ENCODE results near the gene FFAR2. TPM values are rescaled to one million over a fixed set of nuclear protein-coding genes. Genes with fewer than 3 reads are reported as not detected.
"Not testable (repeated sequence)": the region's sequence is repeated elsewhere in the genome, so short reads cannot be mapped to it uniquely, and the experiment has no call there.

FFAR2 gene
- total RNA-seq, 1 donor from 2014 or later, result 1.9 TPM

DNA sequence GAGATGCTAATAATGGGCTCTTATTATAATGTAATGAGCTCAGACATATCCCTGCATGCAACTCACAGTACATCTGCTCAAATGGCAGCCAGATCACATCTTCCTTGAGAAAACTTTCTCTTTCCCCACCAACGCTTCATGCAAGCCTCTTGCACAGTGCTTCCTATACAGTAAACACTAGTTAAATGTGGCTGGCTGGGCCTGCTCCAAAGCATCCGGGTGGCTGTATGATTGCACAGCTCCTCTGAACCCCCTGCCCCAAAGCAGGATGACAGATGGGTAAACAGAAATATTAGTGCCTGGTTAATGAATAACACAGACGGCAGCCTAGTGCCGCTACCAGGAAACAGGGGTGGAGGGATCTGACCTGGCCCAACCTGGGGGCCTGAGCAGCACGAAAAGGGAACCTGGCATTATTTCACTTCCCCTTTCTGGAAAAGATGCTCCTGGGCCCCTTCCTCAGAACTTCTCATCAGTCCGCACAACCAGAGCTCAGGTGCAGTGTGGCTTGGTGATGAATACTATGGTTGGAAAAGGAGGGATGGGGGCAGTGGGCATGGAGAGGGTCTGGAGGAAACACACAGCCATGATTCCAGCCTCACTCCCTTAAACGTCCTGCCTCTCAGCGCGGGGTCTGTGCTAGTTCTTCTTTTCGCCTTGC is 10.8 kb downstream of the FFAR2 start:
- TF ChIP-seq, protein P1, sequence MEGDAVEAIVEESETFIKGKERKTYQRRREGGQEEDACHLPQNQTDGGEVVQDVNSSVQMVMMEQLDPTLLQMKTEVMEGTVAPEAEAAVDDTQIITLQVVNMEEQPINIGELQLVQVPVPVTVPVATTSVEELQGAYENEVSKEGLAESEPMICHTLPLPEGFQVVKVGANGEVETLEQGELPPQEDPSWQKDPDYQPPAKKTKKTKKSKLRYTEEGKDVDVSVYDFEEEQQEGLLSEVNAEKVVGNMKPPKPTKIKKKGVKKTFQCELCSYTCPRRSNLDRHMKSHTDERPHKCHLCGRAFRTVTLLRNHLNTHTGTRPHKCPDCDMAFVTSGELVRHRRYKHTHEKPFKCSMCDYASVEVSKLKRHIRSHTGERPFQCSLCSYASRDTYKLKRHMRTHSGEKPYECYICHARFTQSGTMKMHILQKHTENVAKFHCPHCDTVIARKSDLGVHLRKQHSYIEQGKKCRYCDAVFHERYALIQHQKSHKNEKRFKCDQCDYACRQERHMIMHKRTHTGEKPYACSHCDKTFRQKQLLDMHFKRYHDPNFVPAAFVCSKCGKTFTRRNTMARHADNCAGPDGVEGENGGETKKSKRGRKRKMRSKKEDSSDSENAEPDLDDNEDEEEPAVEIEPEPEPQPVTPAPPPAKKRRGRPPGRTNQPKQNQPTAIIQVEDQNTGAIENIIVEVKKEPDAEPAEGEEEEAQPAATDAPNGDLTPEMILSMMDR (IDR thresholded peaks at IDR 0.05; ENCODE audit: unreplicated experiment), result no peak
- no peaks in the 10 kb centered on the region for H3K36me3 Mint-ChIP-seq (ENCODE audit: insufficient read depth)
- no peaks in the 10 kb centered on the region for H3K27me3 Mint-ChIP-seq
- peak overlapping the region; percentile 48 for H3K4me3 Mint-ChIP-seq (ENCODE audit: low read depth)
- H3K27ac Mint-ChIP-seq, result peak overlapping the region; percentile 94
- H3K4me1 Mint-ChIP-seq (ENCODE audit: low read depth), result peaks cover 32% of the 10 kb centered on the region
- no peaks in the 10 kb centered on the region for H3K9me3 Mint-ChIP-seq (ENCODE audit: low read depth)
- peak; percentile 16 for DNase-seq (ENCODE audit: low spot score, unreplicated experiment)

DNA sequence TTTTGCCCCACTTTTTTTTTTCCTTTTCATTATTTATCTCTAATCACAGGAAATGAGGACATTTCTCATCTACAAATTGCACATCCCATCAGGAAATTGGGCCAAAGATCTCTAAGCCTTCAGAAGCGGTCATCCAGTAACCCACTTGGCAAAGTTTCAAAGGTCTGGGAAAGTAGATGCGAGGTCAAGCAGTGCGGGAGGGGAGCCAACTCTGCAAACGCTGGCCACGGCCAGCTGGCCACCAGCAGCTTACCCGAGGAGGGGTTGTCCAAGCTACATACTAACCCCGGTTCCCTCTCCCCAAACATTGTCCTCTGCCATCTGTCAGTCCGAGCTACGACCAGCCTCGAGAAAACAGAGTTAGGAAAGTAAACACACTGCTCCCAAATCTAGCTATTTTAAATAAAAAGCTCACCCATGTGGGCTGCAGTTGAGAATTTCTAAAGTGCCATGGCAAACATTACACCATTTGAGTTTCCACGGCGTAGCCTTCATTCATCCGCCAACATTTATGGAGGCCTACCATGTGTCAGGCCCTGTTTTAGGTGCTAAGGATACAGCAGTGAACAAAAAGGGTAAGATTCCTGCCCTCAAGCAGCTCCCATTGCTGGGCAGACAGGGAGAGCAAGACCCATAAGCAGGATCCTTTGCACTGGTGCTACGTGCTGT is 11.5 kb downstream of the FFAR2 start:
- TF ChIP-seq, protein P1 (IDR thresholded peaks at IDR 0.05; ENCODE audit: unreplicated experiment), result no peak
- H3K27ac Mint-ChIP-seq, result peak overlapping the region; percentile 94
- peak overlapping the region; percentile 48 for H3K4me3 Mint-ChIP-seq (ENCODE audit: low read depth)
- no peaks in the 10 kb centered on the region for H3K9me3 Mint-ChIP-seq (ENCODE audit: low read depth)
- H3K27me3 Mint-ChIP-seq, result no peaks in the 10 kb centered on the region
- no peak for DNase-seq (ENCODE audit: low spot score, unreplicated experiment)
- H3K36me3 Mint-ChIP-seq (ENCODE audit: insufficient read depth), result no peaks in the 10 kb centered on the region
- peaks cover 37% of the 10 kb centered on the region for H3K4me1 Mint-ChIP-seq (ENCODE audit: low read depth)

DNA sequence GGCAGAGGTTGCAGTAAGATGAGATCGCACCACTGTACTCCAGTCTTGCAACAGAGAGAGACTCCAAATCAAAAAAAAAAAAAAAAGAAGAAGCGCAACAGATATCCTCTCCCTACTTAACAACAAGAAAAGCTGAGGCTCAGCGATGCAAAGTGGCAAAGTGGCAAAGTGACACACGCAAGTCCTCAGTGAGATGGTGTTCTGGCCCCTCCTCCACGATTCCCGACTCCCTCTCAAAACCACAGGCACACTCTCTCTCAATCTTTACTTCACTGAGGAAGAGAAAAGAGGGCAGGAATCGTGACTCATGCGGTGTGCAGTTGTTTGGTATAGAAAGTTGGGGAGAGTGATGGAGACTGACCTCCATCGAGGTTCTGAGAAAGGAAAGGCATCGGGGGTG is 12.6 kb downstream of the FFAR2 start:
- no peak for DNase-seq (ENCODE audit: low spot score, unreplicated experiment)
- Mint-ChIP-seq H3K36me3 (ENCODE audit: insufficient read depth) (no peaks in the 10 kb centered on the region), H3K4me1 (ENCODE audit: low read depth) (peaks cover 37% of the 10 kb centered on the region), H3K9me3 (ENCODE audit: low read depth) (no peaks in the 10 kb centered on the region), H3K4me3 (ENCODE audit: low read depth) (no peak overlapping the region), H3K27me3 (no peaks in the 10 kb centered on the region), H3K27ac (no peak overlapping the region)
- TF ChIP-seq, protein P1 (IDR thresholded peaks at IDR 0.05; ENCODE audit: unreplicated experiment), result no peak

DNA sequence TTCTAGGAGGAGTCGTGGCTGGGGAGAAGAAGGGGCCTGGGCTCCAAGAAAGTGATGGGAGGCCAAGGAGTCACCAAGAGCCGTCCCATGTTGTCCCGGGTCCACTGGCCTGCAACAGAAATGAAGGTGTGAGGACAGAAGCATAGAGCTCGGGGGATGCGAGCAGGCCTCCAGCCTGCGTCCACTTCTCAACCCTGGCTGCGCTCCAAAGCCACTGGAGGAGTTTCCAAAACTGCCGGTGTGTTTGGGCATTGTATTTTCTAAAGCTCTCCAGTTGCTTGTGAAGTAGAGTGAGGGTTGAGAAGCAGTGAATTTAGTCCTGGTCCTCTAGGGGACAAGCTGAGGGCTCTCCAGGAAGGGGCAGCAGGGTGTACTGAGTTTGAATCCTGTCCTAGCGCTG is 13.0 kb downstream of the FFAR2 start:
- Mint-ChIP-seq H3K27ac (no peak overlapping the region), H3K4me3 (ENCODE audit: low read depth) (no peak overlapping the region), H3K36me3 (ENCODE audit: insufficient read depth) (no peaks in the 10 kb centered on the region), H3K9me3 (ENCODE audit: low read depth) (no peaks in the 10 kb centered on the region), H3K27me3 (no peaks in the 10 kb centered on the region), H3K4me1 (ENCODE audit: low read depth) (peaks cover 37% of the 10 kb centered on the region)
- TF ChIP-seq, protein P1 (IDR thresholded peaks at IDR 0.05; ENCODE audit: unreplicated experiment), result no peak
- no peak for DNase-seq (ENCODE audit: low spot score, unreplicated experiment)

DNA sequence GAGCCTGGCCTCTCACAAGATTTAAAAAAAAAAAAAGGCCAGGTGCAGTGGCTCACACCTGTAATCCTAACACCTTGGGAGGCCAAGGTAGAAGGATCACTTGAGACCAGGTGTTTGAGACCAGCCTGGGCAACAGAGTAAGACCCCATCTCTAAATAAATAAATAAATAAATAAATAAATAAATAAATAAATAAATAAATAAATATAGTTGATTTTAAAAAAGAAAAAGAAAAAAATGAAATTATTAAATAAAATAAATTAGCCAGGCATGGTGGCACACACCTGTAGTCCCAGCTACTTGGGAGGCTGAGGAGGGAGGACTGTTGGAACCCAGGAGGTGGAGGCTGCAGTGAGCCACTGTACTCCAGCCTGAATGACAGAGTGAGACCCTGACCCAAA is 13.7 kb downstream of the FFAR2 start:
- H3K27me3 Mint-ChIP-seq; H3K27ac Mint-ChIP-seq; H3K4me3 Mint-ChIP-seq (ENCODE audit: low read depth); H3K36me3 Mint-ChIP-seq (ENCODE audit: insufficient read depth); H3K9me3 Mint-ChIP-seq (ENCODE audit: low read depth); DNase-seq (ENCODE audit: low spot score, unreplicated experiment): not testable (repeated sequence)
- peaks cover 37% of the 10 kb centered on the region for H3K4me1 Mint-ChIP-seq (ENCODE audit: low read depth)
